Jurkat, Clone E6-1 (cell line): ENCODE measurements around the gene SLC26A2. TPM values are rescaled to one million over a fixed set of nuclear protein-coding genes. Genes with fewer than 3 reads are reported as not detected.

Experiments used
- DNase-seq: peaks from one replicate; pipeline ENCODE4 v3.0.0-alpha.2; 2011; ENCODE audit warnings: low read depth, low spot score
- H3K4me3 ChIP-seq: 2 replicates; pipeline ENCODE4 v1.5.1; 2011; ENCODE audit warnings: mild to moderate bottlenecking, low read length, control low read depth, moderate library complexity
- polyA plus RNA-seq: library from polyadenylated mRNA; unstranded; fragments of >200 nt; gene quantifications from one replicate; pipeline ENCODE4 v1.2.1, GENCODE V29; 2012; ENCODE audit warnings: missing spikeins; ENCODE audit not compliant: insufficient read length, insufficient read depth

Gene SLC26A2
- 4.3 TPM for polyA plus RNA-seq

- peak; percentile 94 for DNase-seq
These were observed at the start of gene SLC26A2 for GRCh38 chr5:149960272-149961185. TSS of gene SLC26A2 (plus strand) at chr5:149960758. CDS start at chr5:149977653, 16,895 bp downstream.

GRCh38 chr5:149911031-149911430, 49.5 kb upstream of the SLC26A2 start:
- no peak overlapping the region for H3K4me3 ChIP-seq
- no peak for DNase-seq

More at GRCh38 chr5:149960272-149961185, at the start of gene SLC26A2:
- peak within 1 kb of the TSS; percentile 73 for H3K4me3 ChIP-seq

DNA sequence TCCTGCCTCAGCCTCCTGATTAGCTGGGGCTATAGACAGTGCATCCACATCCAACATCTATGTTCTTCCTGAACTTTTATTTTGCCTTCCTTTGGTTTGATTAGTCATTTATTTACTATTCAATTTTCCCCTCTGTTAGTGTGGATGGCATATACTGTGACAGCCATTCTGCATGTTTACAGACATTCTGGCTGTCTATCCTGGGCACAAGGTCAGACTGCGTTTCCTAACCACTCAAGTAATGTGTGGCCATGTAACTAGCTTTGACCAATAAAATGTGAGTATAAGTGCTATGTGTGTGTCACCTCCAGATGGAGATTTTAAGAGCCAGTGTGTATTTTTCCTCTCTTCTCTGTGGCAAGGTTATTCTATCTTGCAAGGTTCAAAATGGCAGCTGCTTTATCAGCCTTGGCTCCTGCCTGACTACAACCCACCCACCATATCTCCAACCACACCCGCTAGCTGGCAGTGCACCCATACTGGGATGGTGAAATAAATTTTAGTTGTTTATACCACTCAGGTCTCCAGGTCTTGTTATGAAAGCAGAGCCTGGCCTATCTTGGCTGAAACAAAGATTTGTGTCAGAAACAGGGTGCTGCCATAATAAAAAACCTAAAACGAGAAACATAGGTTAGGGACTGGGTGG, 48.2 kb upstream of the SLC26A2 start:
- H3K4me3 ChIP-seq, result no peak overlapping the region
- no peak for DNase-seq

GRCh38 chr5:149913436-149914419, 46.8 kb upstream of the SLC26A2 start:
- H3K4me3 ChIP-seq, result no peak overlapping the region
- DNase-seq, result no peak

- DNase-seq, result no peak
- no peak overlapping the region for H3K4me3 ChIP-seq
These were observed 44.9 kb upstream of the SLC26A2 start for GRCh38 chr5:149915392-149916260.

- DNase-seq, result no peak
These were observed 44.1 kb upstream of the SLC26A2 start for GRCh38 chr5:149916334-149917072.

DNA sequence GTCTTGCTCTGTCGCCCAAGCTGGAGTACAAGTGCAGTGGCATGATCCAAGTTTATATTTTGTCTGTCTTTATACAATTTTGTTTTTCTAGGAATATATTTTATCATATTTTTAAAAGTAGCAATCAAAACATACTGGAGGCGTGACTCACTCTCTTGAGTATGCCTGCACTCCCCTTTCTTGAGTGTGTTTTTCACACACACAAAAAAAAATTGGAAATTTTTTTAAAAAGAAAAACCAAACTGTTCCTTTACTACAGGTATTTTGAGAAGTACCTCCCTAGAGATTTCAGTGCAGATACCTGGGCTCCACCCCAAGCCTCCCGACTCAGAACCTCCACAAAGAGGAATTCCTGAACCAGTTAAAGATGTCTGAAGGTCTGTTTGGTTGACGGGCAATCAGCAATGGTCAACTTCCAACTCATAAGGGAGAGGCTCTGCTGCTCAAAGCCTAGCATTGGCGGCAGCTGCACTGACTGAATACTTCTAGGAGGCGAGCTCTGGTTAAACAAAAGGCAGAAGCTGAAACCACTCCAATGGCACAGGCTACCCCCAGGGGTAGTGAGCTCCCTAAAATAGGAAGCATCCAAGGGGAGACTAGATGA, 43.4 kb upstream of the SLC26A2 start:
- no peak for DNase-seq
- H3K4me3 ChIP-seq, result no peak overlapping the region

More at GRCh38 chr5:149916334-149917072, 44.1 kb upstream of the SLC26A2 start:
- H3K4me3 ChIP-seq, result no peak overlapping the region

GRCh38 chr5:149921597-149921996, 39.0 kb upstream of the SLC26A2 start:
- no peak overlapping the region for H3K4me3 ChIP-seq
- DNase-seq, result no peak

- no peak for DNase-seq
- no peak overlapping the region for H3K4me3 ChIP-seq
These were observed 37.6 kb upstream of the SLC26A2 start for GRCh38 chr5:149922950-149923349.

DNA sequence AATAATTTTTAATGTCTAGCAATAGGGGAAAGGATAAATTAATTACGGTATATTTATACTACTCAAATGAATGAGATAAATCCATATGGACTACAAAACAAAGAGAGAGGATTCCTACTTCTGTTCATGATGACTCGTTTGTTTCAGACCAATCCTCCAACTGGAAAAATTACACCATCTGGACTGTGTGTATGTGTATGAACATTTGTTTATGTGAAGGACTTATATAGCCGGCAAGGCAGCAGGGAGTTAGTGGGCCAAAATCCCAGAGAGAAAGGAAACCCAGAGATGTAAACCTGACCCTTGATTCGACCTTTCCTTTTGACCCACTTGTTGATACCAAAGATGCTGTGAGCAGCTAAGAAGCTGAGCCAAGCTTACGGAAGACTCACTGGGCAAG, 36.1 kb upstream of the SLC26A2 start:
- DNase-seq, result no peak
- no peak overlapping the region for H3K4me3 ChIP-seq

DNA sequence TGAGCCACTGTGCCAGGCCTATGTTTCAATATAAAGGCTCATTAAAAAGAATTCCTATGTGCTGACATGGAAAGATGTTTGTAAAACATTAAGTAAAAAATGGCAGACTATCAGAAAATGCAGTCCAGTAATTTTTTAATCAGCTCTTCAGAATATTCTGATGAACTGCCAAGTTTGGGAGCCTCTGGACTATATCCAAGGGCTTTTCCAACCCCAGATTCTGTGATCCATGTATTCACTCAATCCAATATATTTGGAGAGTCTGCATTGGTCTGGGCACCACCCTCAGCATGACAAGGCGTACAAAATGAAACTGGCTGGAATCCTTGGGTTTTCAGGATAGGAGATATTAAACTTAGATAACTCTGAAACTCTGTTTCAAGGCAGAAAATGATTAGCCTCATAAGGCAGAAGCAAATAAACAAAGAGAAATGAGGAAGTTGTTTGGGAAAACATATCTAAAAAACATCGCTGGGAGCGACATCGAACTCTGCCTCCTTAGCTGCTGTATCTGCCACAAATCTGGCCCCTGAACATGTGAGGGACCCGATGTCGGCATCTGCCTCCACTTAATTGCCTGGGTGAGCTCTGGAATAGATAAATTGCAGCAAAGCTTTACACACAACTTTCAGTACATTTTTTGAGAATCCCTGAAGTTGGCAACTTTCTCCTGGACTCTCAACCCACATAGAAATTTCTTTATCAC, 30.4 kb upstream of the SLC26A2 start:
- no peak overlapping the region for H3K4me3 ChIP-seq
- no peak for DNase-seq

DNA sequence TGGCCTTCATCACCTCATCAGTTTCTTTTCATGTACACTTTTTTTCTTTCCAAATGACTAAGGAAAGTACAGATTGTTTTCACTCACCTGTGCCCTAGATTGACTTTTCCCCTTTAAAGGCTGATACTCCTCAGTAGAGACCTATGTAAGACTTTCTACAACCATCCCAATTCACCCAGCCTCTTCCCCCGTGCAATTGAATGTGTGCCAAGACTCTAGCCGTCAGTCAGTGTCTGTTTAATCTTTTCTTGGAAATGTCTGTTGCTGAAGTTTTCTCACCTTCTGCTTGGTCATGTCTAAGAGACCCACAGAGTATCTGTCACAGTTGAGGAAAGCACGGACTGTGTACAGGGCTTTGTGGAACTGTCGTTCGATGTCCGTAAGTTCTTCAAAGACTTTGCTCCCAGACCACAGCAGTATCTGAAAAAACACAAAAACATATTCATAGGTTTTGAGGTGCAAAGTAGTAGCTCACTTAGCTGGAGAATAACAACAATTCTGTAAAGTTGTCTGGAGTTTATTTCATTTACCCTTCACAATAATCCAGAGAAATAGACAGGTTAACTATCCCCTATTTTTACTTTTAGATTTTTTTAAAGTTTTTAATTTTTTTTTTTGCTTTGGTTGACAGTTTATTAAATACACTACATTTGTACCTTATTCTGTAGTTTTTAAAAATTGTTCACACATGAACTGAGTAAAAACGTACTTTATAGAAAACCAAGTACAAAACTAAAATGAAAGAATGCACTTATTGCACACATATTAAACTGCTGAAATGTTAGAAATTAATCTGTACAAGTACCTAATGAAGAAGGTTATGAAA, 29.6 kb upstream of the SLC26A2 start:
- no peak for DNase-seq
- no peak overlapping the region for H3K4me3 ChIP-seq

DNA sequence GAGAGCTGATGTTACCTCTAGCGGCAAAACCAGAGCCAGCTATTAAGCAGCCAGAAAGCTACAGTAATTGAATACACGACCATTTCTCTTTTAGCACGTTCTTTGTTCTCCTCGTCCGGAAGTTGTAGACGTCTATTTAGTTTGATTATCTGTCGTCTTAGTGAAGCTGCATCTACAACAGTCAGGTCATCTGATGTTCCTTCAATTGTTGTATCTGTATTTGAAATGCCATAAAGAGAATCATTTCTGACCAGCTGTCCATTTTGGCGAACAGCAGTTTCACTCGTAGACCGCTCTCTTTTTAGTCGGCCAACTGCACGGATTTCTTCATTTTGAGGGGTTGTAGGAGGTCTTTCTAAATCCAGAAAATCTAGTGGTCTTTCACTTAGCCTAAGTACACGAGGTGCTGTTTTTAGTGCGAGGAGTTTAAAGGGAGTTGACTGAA, 28.5 kb upstream of the SLC26A2 start:
- H3K4me3 ChIP-seq, result no peak overlapping the region
- no peak for DNase-seq

GRCh38 chr5:149932445-149933350, 27.9 kb upstream of the SLC26A2 start:
- H3K4me3 ChIP-seq, result no peak overlapping the region
- DNase-seq, result no peak

GRCh38 chr5:149935431-149935901, 25.1 kb upstream of the SLC26A2 start:
- DNase-seq, result no peak
- H3K4me3 ChIP-seq, result no peak overlapping the region
